GM19328 (cell line): Measurements from ENCODE around the gene MVB12B.
"Not testable (repeated sequence)": the region's sequence is repeated elsewhere in the genome, so short reads cannot be mapped to it uniquely, and the experiment has no call there.

Experiments
- ATAC-seq: cut with Tn5 transposase; IDR thresholded peaks from one replicate; pipeline ENCODE4 v1.9.1; 2021; ENCODE audit warnings: mild to moderate bottlenecking, moderate library complexity; ENCODE audit not compliant: unreplicated experiment

Gene MVB12B

GRCh38 chr9:126551812-126552211 is 225.2 kb downstream of the MVB12B start:
- ATAC-seq: no peak

GRCh38 chr9:126554292-126554691 is 227.7 kb downstream of the MVB12B start:
- no peak for ATAC-seq

- not testable (repeated sequence) for ATAC-seq
Observed at GRCh38 chr9:126555421-126555820, 228.8 kb downstream of the MVB12B start.
